ENCODE data around the gene YWHAE.
"Not testable (repeated sequence)": the region's sequence is repeated elsewhere in the genome, so short reads cannot be mapped to it uniquely, and the experiment has no call there.

The YWHAE gene

GRCh38 chr17:1412185-1413110, 12.4 kb upstream of the YWHAE start:
- no peak for DNase-seq

- no peak for DNase-seq
Observed at GRCh38 chr17:1402262-1402586, 2.2 kb upstream of the YWHAE start.

GRCh38 chr17:1398931-1399678, 917 bp downstream of the YWHAE start:
- DNase-seq, result peak; percentile 17

- DNase-seq, result no peak
Observed at GRCh38 chr17:1398028-1398427, 2.0 kb downstream of the YWHAE start.

GRCh38 chr17:1395876-1396665, 4.0 kb downstream of the YWHAE start:
- not testable (repeated sequence) for DNase-seq

GRCh38 chr17:1391577-1391976, 8.4 kb downstream of the YWHAE start:
- no peak for DNase-seq

GRCh38 chr17:1390432-1391367, 9.3 kb downstream of the YWHAE start:
- no peak for DNase-seq

- not testable (repeated sequence) for DNase-seq
Observed at GRCh38 chr17:1387490-1388227, 12.4 kb downstream of the YWHAE start.

- not testable (repeated sequence) for DNase-seq
Observed at GRCh38 chr17:1386675-1387190, 13.3 kb downstream of the YWHAE start.

- no peak for DNase-seq
Observed at GRCh38 chr17:1386265-1386664, 13.8 kb downstream of the YWHAE start.

GRCh38 chr17:1385861-1386260, 14.2 kb downstream of the YWHAE start:
- DNase-seq, result no peak

GRCh38 chr17:1384905-1385435, 15.1 kb downstream of the YWHAE start:
- DNase-seq, result no peak

- DNase-seq, result no peak
Observed at GRCh38 chr17:1379930-1380313, 20.1 kb downstream of the YWHAE start.

- DNase-seq, result no peak
Observed at GRCh38 chr17:1379208-1379929, 20.7 kb downstream of the YWHAE start.

- DNase-seq, result not testable (repeated sequence)
Observed at GRCh38 chr17:1378476-1378860, 21.6 kb downstream of the YWHAE start.

- DNase-seq, result no peak
Observed at GRCh38 chr17:1377334-1377733, 22.7 kb downstream of the YWHAE start.

- no peak for DNase-seq
Observed at GRCh38 chr17:1376061-1376460, 24.0 kb downstream of the YWHAE start.

GRCh38 chr17:1375615-1376014, 24.4 kb downstream of the YWHAE start:
- peak; percentile 9 for DNase-seq

- no peak for DNase-seq
Observed at GRCh38 chr17:1374431-1375177, 25.4 kb downstream of the YWHAE start.

Data from central memory CD4-positive, alpha-beta T cell (primary cell).